ENCODE measurements around the gene AP1B1.

Gene AP1B1

GRCh38 chr22:29330753-29331152 is 57.6 kb downstream of the AP1B1 start:
- FAIRE-seq = no peak

GRCh38 chr22:29330291-29330690 is 58.1 kb downstream of the AP1B1 start:
- no peak for FAIRE-seq

- no peak for FAIRE-seq
These were observed 58.8 kb downstream of the AP1B1 start for GRCh38 chr22:29329581-29329980.

- FAIRE-seq = no peak
These were observed 59.5 kb downstream of the AP1B1 start for GRCh38 chr22:29328566-29329500.

- FAIRE-seq = no peak
These were observed 60.3 kb downstream of the AP1B1 start for GRCh38 chr22:29328055-29328454.

GRCh38 chr22:29327089-29327764 is 61.1 kb downstream of the AP1B1 start:
- FAIRE-seq = no peak

GRCh38 chr22:29326481-29326880 is 61.9 kb downstream of the AP1B1 start:
- no peak for FAIRE-seq

GRCh38 chr22:29325785-29326315 is 62.5 kb downstream of the AP1B1 start:
- no peak for FAIRE-seq

- FAIRE-seq = no peak
These were observed 63.0 kb downstream of the AP1B1 start for GRCh38 chr22:29325356-29325755.

- no peak for FAIRE-seq
These were observed 64.7 kb downstream of the AP1B1 start for GRCh38 chr22:29323641-29324040.

GRCh38 chr22:29320546-29320945 is 67.8 kb downstream of the AP1B1 start:
- peak; percentile 90 for FAIRE-seq

- FAIRE-seq = no peak
These were observed 69.3 kb downstream of the AP1B1 start for GRCh38 chr22:29319072-29319471.

- no peak for FAIRE-seq
These were observed 70.4 kb downstream of the AP1B1 start for GRCh38 chr22:29317827-29318454.

- no peak for FAIRE-seq
These were observed 72.1 kb downstream of the AP1B1 start for GRCh38 chr22:29316141-29316828.

- no peak for FAIRE-seq
These were observed 72.9 kb downstream of the AP1B1 start, which contains the start of gene RASL10A for GRCh38 chr22:29315286-29316140. Gene RASL10A, minus strand, starts transcription at chr22:29315697. Its CDS starts 451 bp downstream, at chr22:29315246.

- no peak for FAIRE-seq
These were observed 73.7 kb downstream of the AP1B1 start for GRCh38 chr22:29314537-29315285.

GRCh38 chr22:29313576-29314466 is 74.5 kb downstream of the AP1B1 start:
- no peak for FAIRE-seq

GRCh38 chr22:29313126-29313575 is 75.2 kb downstream of the AP1B1 start:
- FAIRE-seq = no peak
